ENCODE results near the gene TPGS1. TPM values are rescaled to one million over a fixed set of nuclear protein-coding genes. Genes with fewer than 3 reads are reported as not detected.

The TPGS1 gene
- total and polyA plus RNA-seq, 8 donors: 1.2 to 65.5 (median 25.0) TPM

- intact Hi-C loops (cut with DNase I; ENCODE audit: low total_unique reads): no loop called here
- Histone ChIP-seq H3K4me3 (peak overlapping the region; percentile 66 to 73 (median 72)), H3K4me1 (peaks cover 19 to 32% (median 28%) of the 10 kb centered on the region in 4 donors), H3K36me3 (peaks cover 0 to 12% (median 0%) of the 10 kb centered on the region in 4 donors), H3K27me3 (peaks cover 0 to 32% (median 14%) of the 10 kb centered on the region in 3 donors), H3K27ac (peak overlapping the region; percentile 84 to 89 (median 87)), H3K9me3 (no peaks in the 10 kb centered on the region)
- 2 to 6% (median 3%) methylated on average over 16 to 62 of the region's 66 CpGs for WGBS, 5 donors
- peak; percentile 69 to 93 for DNase-seq
- no peak for TF ChIP-seq CTCF (IDR thresholded peaks at IDR 0.05)
- peak in 2 of 3 donors; percentile 39 to 42 for TF ChIP-seq POLR2AphosphoS5 (IDR thresholded peaks at IDR 0.05)
These were observed 47.4 kb upstream of the TPGS1 start for GRCh38 chr19:459724-460511.

- peaks cover 19 to 32% (median 28%) of the 10 kb centered on the region in 4 donors for H3K4me1 ChIP-seq
- H3K27ac ChIP-seq: peak within 1 kb of the TSS; percentile 84 to 89 (median 87)
- TF ChIP-seq POLR2AphosphoS5 (IDR thresholded peaks at IDR 0.05) (peak in 1 of 3 donors; percentile 41), EP300 (IDR thresholded peaks at IDR 0.05) (no peak), POLR2A (IDR thresholded peaks at IDR 0.05) (no peak)
- peaks cover 0 to 32% (median 14%) of the 10 kb centered on the region in 3 donors for H3K27me3 ChIP-seq
- intact Hi-C loops (cut with DNase I; ENCODE audit: low total_unique reads): no loop called here
- no peaks in the 10 kb centered on the region for H3K36me3 ChIP-seq
- peak within 1 kb of the TSS; percentile 66 to 73 (median 72) for H3K4me3 ChIP-seq
- WGBS, 5 donors: 1 to 10% (median 2%) methylated on average over 8 to 85 of the region's 85 CpGs
- H3K9me3 ChIP-seq: no peaks in the 10 kb centered on the region
- peak; percentile 45 to 89 for DNase-seq
These were observed 46.2 kb upstream of the TPGS1 start, which contains the start of gene SHC2 for GRCh38 chr19:460877-461720. Gene SHC2 (minus strand): TSS chr19:461033. CDS start chr19:460996, 37 bp downstream.

- Histone ChIP-seq H3K27me3 (peaks cover 0 to 32% (median 14%) of the 10 kb centered on the region in 3 donors), H3K36me3 (no peaks in the 10 kb centered on the region), H3K4me3 (peak overlapping the region; percentile 54 to 73 (median 68)), H3K9me3 (no peaks in the 10 kb centered on the region), H3K4me1 (peaks cover 19 to 32% (median 28%) of the 10 kb centered on the region in 4 donors), H3K27ac (peak overlapping the region; percentile 35 to 89 (median 73))
- peak; percentile 78 to 91 for DNase-seq
- intact Hi-C loops (cut with DNase I; ENCODE audit: low total_unique reads): no loop called here
- TF ChIP-seq EP300 (IDR thresholded peaks at IDR 0.05) (no peak), CTCF (IDR thresholded peaks at IDR 0.05) (no peak), POLR2AphosphoS5 (IDR thresholded peaks at IDR 0.05) (peak in 2 of 3 donors; percentile 23 to 71)
- 5 to 23% (median 9%) methylated on average over 14 to 60 of the region's 60 CpGs for WGBS, 5 donors
These were observed 45.4 kb upstream of the TPGS1 start for GRCh38 chr19:461721-462551.

- DNase-seq: no peak
- Histone ChIP-seq H3K4me3 (no peak overlapping the region), H3K9me3 (no peaks in the 10 kb centered on the region), H3K27me3 (peaks cover 0 to 32% (median 14%) of the 10 kb centered on the region in 3 donors), H3K27ac (no peak overlapping the region), H3K4me1 (peaks cover 19 to 30% (median 28%) of the 10 kb centered on the region in 4 donors), H3K36me3 (no peaks in the 10 kb centered on the region)
- WGBS, 5 donors: 68 to 81% (median 74%) methylated on average over 10 to 35 of the region's 35 CpGs
- no peak for TF ChIP-seq EP300 (IDR thresholded peaks at IDR 0.05)
- no peak for TF ChIP-seq CTCF (IDR thresholded peaks at IDR 0.05)
- no peak for TF ChIP-seq POLR2AphosphoS5 (IDR thresholded peaks at IDR 0.05)
- TF ChIP-seq POLR2A (IDR thresholded peaks at IDR 0.05): no peak
- intact Hi-C loops (cut with DNase I; ENCODE audit: low total_unique reads): no loop called here
These were observed 43.7 kb upstream of the TPGS1 start for GRCh38 chr19:463483-464207.
